Measurements from ENCODE around the gene AK3.

Gene AK3

DNA sequence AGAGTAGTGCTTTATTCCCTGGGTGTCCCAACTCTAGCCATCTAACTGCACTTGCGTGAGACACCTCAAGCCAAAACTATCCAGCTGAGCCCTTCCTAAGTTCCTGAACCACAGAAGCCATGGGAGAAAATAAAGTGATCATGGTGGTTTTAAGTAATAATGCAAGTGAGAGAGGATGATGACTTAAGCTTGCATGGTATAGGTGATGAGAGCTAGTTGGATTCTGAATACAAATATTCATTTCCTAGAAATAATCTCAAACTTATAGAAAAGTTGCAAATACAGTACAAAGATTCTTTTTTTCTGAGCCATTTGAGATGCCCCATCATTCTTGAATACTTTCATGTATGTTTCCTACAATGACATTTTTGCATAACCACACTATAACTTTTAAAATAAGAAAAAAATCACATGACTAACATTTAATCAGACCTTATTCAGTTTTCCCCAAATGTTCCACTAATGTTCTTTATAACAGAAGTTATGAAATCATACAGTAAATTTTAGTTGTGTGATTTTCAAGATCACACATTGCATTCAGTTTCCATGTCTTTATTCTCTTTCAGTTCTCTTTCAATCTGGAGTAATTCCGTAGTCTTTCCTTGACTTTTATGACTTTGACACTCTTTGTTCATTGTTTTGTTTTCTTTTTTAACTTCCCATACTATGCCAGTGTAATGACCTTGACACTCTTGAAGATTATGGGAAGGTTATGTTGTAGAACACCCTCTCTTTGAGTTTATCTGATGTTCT, 5.5 kb upstream of the AK3 start:
- no peak for DNase-seq

DNA sequence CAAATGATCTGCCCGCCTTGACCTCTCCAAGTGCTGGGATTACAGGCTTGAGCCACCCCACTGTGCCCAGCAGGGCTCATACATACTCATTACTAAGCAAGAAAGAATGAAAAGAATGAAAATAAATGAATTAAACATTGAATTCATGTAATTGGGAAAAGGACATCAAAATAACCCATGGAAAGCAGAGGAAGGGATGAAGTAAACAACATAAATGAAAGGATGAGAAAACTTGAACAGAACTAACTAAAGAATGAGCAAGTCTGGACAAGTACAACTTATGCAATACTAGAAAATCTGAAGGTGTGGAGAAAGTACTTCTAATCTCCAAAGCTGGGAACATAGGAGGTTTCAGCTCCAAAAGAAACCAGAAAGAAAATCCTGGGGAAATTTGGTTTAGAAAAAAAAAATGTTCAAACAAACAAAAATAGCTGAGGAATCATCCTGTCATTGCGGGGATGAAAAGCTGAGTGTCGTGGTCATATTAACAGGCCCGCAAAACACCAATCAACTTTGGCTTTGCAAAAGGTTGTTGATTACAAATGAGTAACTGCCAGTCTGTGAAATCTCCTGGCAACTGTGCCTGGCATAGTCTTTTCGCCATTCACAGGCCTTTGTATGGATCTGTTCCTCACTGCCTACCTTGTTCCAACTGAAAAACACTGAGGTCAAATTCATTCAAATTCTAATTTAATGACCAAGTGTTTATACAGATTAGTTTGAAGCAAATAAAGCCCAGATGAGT, 2.3 kb upstream of the AK3 start:
- DNase-seq: no peak

DNA sequence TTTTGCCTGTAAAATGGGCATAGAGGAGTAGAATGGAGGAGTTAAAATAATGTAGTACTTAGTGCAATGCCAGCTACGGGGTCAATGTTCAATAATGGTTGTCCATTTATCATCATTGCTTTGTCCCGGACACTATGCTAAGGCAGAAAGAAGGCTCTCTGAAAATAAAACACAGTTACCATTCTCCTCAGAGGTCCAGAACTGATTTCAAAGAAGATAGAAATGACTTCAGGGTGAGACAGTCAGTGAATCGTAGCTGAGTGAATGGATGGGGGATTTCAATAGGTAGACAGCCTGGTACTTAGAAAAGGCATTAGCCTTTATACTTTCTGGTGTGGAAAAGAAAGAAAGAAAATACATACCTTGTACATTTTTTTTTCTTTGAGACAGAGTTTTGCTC, 1.2 kb upstream of the AK3 start:
- no peak for DNase-seq

DNA sequence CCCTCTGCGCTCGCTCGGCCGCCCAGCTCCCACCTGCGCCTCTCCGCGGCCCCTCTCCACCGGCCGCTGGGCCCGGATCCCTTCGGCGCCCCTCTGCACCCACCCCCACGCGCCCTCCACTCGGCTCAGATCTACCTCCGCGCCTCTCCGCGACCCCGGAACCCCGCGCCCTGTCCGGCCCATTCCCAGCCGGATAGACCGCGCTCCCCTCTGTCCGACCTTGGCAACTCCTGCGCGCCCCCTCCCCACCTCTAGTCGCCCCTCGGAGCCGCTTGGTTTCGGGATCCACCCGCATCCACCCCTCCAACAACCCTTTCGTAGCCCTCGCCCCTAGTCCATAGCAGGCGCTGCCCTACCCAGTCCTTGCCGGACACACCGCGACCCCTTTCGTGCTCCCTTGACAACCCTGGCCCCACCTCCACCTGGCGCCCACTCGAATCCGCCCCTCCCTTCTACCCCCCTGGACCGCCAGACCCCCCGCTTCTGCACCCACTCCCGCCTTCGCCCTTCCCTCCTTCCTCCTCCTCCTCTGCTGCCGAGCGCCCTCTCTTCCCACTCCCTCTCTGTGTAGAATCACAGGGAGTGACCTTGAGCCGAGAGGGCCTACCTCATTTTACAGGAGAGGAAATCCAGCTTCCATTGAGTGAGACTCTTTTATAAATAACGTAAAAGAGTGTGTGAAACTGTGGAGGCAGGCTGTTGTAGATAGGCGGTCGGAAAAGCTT, 525 bp upstream of the AK3 start:
- DNase-seq: peak in 1 of 2 donors; percentile 15

DNA sequence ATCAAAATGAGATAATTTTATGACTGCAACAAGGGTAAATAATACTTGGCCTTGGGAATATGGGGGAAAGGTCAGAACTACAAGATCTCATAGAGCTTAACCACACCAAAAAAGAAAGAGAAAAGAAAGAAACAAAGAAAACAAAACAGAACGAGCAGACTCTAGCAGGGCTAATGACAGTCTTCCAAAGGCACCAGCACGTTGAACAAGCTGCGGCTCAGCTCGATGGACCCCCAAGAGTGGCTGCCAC, 689 bp downstream of the AK3 start:
- no peak for DNase-seq

DNA sequence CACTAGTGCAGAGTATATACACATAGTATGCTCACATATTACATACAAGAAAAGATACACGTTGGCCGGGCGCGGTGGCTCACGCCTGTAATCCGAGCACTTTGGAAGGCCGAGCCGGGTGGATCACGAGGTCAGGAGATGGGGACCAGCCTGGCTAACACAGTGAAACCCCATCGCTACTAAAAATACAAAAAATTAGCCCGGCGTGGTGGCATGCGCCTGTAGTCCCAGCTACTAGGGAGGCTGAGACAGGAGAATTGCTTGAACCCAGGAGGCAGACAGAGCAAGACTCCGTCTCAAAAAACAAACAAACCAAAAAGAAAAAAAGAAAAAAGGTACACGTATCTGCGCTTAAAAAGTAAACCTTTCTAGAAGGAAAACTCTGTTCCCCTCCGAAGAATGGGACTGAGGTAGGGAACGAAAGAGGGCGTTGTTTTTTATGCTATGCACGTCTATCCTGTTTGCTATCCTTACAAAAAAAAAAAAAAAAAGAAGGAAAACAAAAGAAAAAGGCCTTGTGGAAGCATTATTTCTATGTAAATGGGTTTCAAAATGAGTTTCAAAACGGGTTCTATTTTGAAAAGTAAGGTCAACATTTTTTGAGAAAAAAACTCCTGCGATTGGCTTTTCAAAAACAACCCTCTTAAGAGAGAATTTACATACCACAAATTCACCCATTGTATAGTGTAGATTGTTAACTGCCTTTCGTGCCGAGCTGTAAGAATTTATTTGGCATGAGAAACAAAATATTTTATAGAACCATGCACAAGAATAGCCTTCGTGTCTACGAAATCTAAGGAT, 1.2 kb downstream of the AK3 start:
- no peak for DNase-seq

DNA sequence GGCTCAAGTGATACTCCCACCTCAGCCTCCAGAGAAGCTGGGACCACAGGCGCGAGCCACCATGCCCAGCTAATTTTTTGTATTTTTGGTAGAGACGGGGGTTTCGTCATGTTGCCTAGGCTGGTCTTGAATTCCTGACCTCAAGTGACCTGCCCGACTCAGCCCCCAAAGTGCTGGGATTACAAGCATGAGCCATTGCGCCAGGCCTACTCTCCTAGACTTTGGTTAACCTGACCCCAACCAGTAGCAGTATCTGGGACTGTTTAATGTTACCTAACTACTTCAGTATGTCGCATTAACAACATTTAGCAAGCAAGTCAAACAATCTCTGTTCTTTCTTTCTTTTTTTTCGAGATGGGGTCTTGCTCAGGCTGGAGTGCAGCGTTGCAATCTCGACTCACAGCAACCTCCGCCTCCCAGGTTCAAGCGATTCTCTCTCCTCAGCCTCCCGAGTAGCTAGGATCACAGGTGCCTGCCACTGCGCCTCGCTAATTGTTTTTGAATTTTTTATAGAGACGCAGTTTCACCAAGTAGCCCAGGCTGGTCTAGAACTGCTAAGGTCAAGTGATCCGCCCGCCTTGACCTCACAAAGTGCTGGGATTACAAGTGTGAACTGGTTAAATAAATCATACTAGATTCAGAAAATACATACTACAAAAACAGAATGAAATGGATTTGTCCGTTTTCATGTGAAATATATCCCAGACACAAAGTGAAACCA, 2.0 kb downstream of the AK3 start:
- no peak for DNase-seq

DNA sequence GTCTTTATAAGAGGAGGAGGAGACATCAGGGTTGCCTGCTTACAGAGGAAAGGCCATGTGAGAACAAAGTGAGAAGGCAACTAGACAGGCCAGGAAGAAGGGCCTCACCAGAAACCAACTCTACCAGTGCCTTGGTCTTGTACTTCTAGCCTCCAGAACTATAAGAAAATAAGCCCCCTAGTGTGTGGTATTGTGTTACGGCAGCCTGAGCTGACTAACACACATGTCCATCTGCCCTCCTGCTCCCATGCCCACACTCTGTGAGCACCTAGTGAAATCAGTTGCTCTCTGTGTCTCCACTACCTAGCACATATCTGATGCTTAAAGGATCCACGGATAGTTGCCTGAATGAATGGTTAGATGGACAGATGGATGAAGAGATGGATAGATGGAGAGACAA, 6.9 kb downstream of the AK3 start:
- no peak for DNase-seq

DNA sequence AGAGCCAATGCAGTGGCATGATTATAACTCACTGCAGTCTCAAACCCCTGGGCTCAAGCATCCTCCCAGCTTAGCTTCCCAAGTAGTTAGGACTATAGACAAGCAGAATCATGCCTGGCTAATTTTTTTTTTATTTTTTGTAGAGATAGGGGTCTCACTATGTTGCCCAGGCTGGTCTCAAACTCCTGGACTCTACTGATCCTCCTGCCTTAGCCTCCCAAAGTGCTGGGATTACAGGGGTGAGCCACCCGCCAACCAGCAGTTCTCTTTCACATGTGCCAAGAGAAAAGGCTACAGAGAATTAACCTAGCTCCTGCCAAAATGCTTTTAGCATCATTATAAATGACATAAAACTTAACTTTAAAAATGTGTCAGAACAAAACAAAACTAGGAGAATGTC, 8.1 kb downstream of the AK3 start:
- no peak for DNase-seq

DNA sequence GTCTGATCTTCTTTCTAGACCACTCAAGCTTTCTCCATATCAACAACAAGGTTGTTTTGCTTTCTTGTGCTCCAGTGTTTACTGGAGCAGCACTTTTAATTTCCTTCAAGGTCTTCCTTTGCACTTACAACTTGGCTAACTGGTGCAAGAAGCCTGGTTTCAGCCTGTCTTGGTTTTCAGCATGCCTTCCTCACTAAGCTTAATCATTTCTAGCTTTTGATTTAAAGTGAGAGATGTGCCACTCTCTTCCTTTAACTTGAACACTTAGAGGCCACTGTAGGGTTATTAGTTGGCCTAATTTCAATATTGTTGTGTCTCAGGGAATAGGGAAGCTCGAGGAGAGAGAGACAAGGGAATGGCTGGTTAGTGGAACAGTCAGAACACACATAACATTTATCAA, 13.4 kb downstream of the AK3 start:
- no peak for DNase-seq

DNA sequence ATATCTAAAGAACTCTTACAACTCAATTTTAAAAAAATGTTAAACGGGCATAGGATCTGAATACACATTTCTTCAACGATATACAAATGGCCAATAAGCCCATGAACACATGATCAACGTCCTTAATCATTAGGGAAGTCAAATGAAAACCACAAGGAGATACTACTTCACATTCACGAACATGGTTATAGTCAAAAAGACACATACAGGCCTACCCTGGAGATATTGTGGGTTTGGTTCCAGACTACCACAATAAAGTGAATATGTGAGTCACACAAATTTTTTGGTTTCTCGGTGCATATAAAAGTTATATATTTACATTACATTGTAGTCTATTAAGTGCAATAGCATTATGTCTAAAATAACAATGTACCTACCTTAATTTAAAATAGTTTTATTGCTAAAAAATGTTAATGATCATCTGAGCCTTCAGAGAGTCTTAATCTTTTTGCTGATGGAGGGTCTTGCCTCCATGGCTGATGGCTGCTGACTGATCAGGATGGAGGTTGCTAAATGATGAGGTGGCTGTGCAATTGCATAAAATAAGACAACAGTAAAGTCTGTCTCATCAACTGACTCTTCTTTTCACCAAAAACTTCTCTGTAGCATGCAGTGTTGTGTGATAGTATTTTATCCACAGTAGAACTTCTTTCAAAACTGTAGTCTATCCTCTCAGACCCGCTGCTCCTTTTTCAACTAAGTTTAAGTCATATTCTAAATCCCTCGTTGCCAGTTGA, 15.1 kb downstream of the AK3 start:
- no peak for DNase-seq

DNA sequence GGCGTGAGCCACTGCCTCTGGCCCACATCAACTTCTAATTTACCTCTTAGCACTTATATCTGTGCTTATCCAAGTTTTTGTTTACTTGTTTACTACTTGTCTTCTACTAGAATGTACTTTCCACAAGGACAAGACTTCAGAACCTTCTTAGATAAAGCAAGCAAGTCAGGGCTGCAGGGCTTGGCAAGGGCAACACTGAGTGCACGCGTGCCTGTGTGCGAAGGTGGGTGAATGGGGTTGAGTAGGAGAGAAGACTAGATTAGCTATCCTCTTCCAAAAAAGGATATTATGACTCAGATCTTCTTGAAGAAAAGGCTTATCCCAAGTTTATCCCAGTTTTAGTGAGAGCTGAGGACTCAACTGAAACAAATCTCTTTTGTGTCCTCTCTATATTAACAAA, 19.3 kb downstream of the AK3 start:
- no peak for DNase-seq

DNA sequence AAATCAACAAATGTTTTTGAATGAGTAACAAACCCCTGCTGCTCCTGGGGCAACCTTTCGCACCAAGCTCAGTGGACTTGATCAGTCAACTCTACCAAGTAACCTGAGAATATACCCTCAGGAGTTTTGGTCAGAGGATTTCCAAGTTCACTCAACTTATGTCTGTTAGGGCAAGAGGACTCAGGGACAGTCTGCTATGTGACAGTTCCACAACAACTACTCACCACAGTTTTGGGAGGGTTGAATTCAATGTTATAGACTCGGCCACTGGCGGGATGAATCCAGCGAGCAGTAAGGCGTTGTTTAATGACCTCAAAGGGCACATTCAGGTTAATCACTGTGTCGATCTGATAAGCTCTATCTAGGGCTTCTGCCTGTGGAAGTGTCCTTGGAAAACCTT, 22.1 kb downstream of the AK3 start:
- no peak for DNase-seq

DNA sequence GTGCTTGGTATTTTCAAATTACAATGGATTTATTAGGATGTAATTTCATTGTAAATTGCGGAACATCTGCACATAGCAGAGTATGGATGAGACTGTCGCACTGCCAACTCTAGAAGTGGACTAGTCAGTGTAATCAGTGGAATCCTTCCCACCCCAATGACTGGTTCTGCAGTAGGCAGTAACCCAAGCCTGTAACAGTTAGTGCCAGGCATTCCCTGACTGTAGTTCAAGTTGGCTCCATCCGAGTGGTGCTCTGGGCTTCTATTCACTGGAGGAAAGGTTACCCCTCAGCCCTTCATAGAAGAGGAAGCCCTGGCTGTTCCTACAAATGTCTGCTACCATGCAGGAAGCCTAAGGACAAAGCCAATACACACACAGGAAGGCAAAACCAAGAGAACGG, 23.2 kb downstream of the AK3 start:
- no peak for DNase-seq

DNA sequence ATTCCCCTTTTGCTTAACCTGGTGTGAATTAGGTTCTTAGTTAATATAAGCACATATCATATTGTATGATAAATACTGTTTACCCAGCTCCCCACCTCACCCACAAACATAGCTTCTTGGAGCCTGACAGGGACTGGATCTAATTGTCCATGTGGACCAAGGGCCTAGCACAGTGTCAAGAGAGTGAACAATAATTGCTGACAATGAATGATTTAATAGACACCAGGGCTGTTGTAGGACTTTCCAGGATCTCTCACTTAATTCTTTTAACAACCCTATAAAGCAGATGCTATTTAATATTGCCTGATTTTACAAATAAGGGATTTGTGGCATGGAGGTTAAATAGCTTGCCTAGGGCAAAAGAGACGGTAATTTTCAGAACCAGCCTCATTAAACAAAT, 24.8 kb downstream of the AK3 start:
- no peak for DNase-seq

DNA sequence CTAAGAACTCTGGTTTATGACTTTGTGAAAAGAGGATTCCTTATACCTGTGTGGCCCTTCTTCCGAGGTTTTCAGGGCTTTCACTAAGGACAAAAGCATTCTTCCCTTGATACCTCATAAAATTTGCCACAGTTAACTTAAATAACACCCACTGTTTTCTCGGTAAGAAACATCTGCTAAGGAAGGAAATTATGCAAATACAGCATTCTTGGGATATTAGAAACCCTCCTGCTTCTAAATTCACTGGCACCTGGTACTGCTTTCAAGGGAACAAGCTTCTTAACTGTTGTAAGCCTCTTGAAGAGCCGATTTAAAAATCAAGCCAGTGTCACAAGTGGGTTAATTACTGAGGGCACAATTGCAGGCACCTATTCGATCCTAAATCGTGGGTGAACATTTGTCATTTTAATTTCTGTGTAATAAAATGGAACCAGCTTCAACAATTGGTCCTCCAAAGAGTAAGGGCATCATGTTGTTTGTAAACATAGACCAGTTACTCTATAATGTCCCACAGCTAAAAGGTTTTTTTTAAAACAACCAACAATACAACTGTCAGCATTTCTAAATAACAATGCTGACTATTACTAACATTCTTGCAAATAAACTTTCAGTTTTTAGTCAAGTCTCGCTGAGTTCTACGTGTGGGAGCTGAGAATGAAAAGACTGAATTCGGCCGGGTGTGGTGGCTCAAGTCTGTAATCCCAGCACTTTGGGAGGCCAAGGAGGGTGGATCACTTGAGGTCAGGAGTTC, 26.6 kb downstream of the AK3 start:
- DNase-seq: no peak

DNA sequence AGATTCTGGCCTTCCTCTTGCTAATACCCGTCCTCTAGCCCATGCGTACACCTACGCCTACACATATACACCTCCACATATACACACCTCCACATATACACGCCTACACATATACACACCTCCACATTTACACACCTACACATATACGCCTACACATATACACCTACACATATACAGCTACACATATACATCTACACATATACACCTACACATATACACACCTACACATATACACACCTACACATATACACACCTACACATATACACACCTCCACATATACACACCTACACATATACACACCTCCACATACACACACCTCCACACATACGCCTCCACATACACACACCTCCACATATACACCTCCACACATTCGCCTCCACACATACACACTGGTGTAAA, 27.2 kb downstream of the AK3 start:
- no peak for DNase-seq

DNA sequence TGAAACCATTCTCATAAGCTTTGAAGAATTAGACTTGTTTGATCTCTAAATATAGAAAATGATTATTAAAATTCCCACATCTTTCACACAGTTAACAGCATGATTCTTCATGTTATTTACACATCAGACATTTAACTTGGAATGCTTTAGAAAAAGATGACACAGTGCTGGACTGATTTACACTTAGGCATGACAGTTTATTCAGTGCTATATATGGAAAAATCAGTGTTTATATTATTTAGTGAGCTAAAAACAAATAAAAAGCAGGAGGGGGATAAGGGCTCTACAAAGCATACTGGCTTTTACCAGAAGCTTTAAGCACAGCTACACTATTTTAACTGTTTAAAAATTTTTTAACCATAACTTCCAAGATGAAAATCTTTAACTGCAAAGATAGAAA, 31.6 kb downstream of the AK3 start:
- DNase-seq: no peak

DNA sequence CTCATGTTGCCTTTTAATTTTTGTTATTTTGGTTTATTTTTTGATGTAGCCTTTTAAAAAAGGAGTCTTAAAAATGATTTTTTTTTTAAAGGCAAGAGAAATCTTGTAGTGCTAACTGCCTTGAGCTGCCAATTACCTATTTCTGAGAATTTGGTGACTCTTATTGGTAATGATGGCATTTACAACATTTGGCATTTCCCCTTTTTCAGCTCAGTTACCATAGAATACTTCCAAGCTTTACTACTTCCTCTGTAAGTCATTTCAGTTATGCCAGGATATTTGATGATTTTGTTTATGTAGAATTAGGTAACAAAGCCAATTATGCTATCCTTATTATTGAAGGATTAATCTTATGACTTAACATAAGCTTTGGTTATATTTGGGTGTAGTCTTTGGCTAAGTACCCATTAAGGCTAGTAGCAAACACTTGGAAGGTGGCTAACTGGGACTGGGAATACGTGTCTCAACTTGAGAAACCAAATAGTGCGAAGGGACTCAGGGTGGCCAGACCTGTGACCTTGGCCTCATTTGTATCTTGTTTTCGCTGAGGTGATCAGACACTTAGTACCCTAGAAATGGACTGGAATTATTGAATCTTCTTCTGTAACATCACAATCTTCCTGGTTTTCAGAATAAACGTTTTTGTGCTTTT, 33.9 kb downstream of the AK3 start:
- no peak for DNase-seq

DNA sequence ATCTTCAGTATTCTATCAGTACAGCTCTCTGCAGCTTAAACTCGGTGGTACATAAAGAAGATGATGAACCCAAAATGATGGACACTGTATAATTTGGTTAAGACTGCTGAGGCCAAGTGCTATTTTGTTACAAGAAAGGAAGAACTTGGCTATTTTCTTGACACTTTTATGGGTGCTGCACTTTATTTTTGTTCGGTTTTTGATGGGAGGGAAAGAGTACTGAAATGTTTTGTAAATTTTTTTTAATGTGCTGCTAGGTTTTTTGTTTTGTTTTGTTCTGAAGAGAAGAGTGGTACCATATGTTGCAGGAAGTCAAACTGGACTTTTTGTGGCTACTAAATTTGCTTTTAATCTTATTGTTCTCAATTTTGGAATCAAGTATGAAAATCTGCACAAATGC, 35.0 kb downstream of the AK3 start:
- no peak for DNase-seq

DNA sequence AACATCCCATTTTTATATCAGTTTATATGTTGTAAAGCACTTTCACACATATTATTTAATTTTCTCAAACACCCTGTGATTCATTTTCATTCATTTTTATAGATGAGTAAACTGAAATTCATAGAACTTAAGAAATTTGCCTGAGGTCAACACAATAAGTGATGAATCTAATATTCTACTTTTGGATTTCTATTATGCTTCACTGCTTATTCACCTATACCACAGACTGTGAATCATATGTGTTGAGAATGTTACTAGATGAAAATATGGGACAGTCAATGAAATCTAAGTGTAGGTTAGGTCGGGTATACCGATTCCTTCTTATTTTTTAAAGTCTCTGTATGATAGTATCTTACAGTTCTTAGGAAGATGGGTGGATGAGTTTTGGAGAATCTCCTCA, 36.9 kb downstream of the AK3 start:
- no peak for DNase-seq
